NB4 (cell line): ENCODE measurements around the gene SUCLG1.
"Not testable (repeated sequence)": the region's sequence is repeated elsewhere in the genome, so short reads cannot be mapped to it uniquely, and the experiment has no call there.

ENCODE experiments used
- DNase-seq: peaks from one replicate; pipeline ENCODE4 v3.0.0; 2010; ENCODE audit warnings: low read depth
- H3K4me3 ChIP-seq: one replicate; pipeline ENCODE4 v1.5.1; 2011; ENCODE audit warnings: mild to moderate bottlenecking, low read depth, low read length, moderate library complexity
- MYC ChIP-seq: IDR thresholded peaks from 2 replicates; pipeline ENCODE4 v1.6.1; 2011; ENCODE audit warnings: low read depth, low read length
- POLR2A ChIP-seq: IDR thresholded peaks from 2 replicates; pipeline ENCODE4 v1.6.1; 2011; ENCODE audit warnings: mild to moderate bottlenecking; ENCODE audit not compliant: insufficient read length; ENCODE audit errors: extremely low read depth
- TF ChIP-seq, protein P1 (sequence below): IDR thresholded peaks from one replicate; pipeline ENCODE4 v1.5.1; 2012; ENCODE audit warnings: low read depth, low read length
- TF ChIP-seq, protein P2 (sequence below): IDR thresholded peaks from 2 replicates; pipeline ENCODE4 v1.6.1; 2011; ENCODE audit warnings: low read depth, low read length

SUCLG1 gene

DNA sequence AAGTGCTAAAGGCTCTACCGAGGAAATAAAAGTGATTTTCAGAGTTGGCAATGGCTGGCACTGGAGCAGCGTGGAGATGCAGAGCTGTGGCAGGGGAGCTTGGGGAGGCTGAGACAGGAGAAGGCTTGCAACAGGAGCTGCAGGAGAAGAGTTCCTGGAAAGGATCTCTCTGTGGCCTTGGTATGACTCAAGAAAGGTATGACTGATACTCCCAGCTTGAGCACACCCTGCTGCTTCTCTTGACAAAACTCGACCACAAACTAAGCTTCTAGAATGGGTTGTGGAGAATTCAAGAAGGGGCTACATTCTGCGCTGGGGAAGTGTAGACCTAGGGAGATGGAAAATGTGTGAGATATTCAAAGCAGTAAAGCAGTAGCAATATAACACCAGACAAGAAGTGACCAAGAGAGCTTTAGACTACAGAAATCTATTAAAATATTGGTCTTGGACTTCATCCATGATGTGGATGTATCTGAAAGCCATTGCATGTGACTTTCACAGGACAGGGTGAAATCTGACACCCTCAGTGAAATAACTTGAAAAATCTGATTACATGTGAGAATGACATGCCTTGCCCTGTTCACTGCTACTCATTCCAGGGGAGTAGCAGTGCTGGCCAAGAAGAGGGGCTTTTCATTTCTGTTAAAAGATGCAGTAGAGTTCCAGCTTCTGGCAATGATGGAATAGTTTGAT is 41.5 kb downstream of the SUCLG1 start:
- H3K4me3 ChIP-seq = no peak overlapping the region
- TF ChIP-seq MYC = no peak
- TF ChIP-seq, protein P1, sequence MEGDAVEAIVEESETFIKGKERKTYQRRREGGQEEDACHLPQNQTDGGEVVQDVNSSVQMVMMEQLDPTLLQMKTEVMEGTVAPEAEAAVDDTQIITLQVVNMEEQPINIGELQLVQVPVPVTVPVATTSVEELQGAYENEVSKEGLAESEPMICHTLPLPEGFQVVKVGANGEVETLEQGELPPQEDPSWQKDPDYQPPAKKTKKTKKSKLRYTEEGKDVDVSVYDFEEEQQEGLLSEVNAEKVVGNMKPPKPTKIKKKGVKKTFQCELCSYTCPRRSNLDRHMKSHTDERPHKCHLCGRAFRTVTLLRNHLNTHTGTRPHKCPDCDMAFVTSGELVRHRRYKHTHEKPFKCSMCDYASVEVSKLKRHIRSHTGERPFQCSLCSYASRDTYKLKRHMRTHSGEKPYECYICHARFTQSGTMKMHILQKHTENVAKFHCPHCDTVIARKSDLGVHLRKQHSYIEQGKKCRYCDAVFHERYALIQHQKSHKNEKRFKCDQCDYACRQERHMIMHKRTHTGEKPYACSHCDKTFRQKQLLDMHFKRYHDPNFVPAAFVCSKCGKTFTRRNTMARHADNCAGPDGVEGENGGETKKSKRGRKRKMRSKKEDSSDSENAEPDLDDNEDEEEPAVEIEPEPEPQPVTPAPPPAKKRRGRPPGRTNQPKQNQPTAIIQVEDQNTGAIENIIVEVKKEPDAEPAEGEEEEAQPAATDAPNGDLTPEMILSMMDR = no peak
- TF ChIP-seq, protein P2, sequence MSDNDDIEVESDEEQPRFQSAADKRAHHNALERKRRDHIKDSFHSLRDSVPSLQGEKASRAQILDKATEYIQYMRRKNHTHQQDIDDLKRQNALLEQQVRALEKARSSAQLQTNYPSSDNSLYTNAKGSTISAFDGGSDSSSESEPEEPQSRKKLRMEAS = no peak
- TF ChIP-seq POLR2A = no peak
- no peak for DNase-seq

DNA sequence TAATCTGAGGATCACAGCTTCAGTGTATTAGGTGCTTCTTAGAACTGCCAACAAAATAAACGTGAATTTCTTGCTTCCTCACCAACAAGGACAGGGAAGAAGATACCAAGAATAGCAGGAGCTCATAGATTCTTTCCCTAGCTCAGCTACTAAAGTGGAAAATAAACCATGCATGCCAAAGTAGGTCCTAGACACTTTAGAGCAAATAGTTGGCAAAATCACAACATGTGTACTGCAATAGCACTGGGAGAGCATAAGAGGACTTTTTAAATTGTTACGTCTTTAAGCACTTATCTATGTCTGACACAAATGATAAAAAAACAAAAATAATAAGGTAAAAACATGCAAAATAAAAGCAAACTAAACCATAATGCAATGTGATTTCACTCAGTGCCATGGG is 49.5 kb downstream of the SUCLG1 start:
- TF ChIP-seq, protein P2 = no peak
- TF ChIP-seq, protein P1 = no peak
- TF ChIP-seq MYC (no peak), POLR2A (no peak)
- no peak for DNase-seq
- no peak overlapping the region for H3K4me3 ChIP-seq

DNA sequence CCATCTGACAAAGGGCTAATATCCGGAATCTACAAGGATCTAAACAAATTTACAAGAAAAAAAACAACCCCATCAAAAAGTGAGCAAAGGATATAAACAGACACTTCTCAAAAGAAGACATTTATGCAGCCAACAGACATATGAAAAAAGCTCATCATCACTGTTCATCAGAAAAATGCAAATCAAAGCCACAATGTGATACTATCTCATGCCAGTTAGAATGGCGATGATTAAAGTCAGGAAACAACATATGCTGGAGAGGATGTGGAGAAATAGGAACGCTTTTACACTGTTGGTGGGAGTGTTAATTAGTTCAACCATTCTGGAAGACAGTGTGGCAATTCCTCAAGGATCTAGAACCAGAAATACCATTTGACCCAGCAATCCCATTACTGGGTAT is 57.0 kb downstream of the SUCLG1 start:
- not testable (repeated sequence) for H3K4me3 ChIP-seq, DNase-seq

DNA sequence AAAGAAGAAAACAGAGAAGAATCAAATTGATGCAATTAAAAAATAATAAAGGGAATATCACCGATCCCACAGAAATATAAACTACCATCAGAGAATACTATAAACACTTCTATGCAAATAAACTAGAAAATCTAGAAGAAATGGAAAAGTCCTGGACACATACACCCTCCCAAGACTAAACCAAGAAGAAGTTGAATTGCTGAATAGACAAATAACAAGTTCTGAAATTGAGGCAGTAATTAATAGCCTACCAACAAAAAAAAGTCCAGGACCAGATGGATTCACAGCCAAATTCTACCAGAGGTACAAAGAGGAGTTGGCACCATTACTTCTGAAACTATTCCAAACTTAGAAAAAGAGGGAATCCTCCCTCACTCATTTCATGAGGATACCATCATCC is 59.2 kb downstream of the SUCLG1 start:
- not testable (repeated sequence) for DNase-seq, H3K4me3 ChIP-seq

DNA sequence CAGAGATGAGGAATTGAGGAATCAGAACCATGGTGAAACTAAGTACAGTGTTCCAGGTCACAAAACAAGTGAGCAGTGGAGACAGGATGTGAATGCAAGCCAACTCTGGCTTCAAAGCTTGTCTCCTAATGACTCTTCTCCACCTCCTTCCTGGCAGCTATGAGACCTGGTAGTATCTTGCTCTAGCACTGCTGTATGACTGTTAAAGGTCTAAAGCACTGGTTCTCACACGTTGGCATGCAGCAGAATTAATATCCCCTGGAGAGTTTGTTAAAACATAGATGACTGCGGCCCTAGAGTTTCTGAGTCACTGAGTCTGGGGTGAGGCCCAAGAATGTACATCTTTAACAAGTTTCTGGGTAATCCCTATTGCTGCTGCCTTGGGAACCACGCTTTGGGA is 63.3 kb downstream of the SUCLG1 start:
- TF ChIP-seq, protein P2 = no peak
- no peak for TF ChIP-seq MYC
- no peak for TF ChIP-seq POLR2A
- TF ChIP-seq, protein P1 = no peak
- no peak for DNase-seq

DNA sequence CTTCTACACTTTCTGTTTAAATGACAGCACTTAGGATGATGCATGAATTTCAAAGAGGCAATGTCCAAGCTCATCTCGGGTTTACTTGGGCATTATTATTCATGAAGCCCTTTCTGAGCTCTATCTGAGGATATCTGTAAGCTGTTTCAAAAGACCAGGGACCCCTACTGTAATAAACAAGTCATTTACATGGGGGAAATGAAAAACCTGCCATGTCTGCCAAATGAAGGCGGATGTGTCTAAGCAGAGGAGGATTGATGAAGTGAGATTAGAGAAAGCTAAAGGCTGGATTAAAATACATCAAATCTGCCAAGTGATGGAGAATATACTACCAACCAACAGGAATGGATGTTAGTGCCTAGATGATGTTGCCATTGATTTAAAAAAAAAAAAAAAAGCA is 64.5 kb downstream of the SUCLG1 start:
- H3K4me3 ChIP-seq = no peak overlapping the region
- no peak for DNase-seq
- TF ChIP-seq MYC (no peak), POLR2A (no peak)
- TF ChIP-seq, protein P2 = no peak
- TF ChIP-seq, protein P1 = no peak

More for the DNA sequence above, 63.3 kb downstream of the SUCLG1 start:
- H3K4me3 ChIP-seq = no peak overlapping the region

DNA sequence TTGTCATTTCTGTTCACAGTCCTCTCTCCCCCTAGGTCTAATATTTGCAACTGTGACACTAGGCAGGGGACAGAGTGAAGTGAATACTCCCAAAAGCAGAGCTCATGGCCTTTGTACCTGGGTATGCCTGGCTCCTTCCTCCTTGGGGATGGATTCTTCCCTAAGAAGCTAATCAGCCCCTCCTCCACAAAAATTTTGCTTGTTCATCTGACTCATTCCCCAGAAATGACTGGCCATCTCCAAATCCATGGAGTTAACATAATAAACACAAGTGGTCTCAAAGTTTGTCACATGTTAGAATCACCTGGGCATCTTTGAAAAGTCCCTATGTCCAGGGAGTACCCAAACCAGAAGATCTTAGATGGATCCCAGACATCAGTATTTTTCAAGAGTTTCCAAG is 65.3 kb downstream of the SUCLG1 start:
- TF ChIP-seq, protein P1 = no peak
- TF ChIP-seq, protein P2 = no peak
- TF ChIP-seq POLR2A = no peak
- no peak for TF ChIP-seq MYC
- no peak overlapping the region for H3K4me3 ChIP-seq
- DNase-seq = no peak
